Measurements from ENCODE around the gene TMCO4. TPM values are rescaled to one million over a fixed set of nuclear protein-coding genes. Genes with fewer than 3 reads are reported as not detected.
"Not testable (repeated sequence)": the region's sequence is repeated elsewhere in the genome, so short reads cannot be mapped to it uniquely, and the experiment has no call there.

TMCO4 gene
- total RNA-seq, 1 donor from 2014 or later: 7.3 TPM

DNA sequence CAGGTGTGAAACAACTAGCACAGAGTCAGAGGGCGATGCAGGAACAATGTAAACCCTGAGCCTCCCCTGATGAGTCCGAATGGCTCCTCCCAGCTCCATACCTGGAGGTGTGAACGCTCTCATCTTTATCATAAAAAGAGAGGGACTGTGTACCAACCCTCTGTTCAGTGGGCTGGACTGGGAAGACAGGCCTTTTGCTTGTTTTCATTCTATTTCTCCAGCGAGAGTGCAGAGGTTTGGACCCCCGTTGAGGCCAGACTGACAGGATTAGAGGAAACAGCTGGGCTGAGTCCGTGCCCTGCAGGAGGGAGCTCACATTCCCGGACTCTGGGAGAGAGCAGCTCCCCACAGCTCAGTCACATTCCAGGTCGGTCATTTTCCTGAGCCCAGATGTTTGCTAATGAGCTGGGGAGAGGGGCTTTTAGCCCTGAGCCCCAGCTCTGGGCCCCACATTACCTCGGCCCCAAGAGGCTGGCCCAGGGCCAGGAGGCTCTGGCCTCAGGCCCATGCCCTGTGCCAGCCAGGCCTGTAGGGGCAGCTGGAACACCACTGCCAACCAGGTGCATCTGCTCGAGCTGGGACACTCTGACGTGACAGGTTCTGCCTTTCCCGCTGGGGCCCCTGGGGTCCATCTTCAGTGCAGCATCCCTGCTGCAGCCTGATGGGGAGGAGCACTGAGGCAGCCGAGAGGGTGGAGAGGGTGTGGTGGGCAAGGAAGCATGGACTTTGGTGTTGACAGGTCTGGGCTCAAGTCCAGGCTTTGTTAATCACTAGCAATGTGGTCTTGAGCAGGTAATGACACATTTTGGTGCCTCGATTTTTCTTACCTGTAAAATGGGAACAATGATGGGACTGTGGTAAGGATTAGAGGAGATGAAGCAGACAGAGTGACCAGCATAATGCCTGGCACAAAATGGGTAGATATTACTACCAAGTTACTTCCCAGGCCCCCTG, 159.1 kb downstream of the TMCO4 start:
- DNase-seq (ENCODE audit: low read depth, low spot score): no peak

DNA sequence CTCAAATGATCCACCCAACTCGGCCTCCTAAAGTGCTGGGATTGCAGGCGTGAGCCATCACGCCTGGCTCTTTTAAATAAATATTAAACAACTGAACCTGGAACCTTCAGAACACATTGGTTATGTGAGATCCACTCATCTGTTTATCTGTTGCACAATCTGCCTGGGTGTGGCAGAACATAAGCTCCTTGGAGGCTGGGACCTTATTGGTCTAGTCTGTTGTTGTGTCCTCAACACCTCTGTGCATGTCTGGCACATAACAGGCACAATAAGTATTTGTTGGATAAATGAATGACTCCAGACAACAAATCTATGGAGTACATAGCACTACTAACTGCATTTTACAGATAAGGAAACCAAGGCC, 159.7 kb downstream of the TMCO4 start:
- DNase-seq (ENCODE audit: low read depth, low spot score): no peak

DNA sequence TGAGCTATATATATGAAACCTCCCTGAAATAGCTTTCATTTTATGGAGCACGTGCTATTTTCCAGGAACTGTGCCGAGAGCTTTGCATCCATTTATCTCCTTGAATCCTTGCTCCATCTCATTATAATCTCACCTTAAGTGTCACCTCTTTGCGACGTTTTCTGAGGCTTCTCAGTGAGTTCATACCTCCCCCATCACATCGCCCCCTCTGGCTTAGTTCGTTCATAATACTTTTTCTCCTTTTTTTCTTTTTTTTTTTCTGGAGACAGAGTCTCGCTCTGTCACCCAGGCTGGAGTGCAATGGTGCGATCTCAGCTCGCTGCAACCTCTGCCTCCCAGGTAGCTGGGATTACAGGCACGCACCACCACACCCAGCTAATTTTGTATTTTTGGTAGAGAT, 160.5 kb downstream of the TMCO4 start:
- not testable (repeated sequence) for DNase-seq (ENCODE audit: low read depth, low spot score)

DNA sequence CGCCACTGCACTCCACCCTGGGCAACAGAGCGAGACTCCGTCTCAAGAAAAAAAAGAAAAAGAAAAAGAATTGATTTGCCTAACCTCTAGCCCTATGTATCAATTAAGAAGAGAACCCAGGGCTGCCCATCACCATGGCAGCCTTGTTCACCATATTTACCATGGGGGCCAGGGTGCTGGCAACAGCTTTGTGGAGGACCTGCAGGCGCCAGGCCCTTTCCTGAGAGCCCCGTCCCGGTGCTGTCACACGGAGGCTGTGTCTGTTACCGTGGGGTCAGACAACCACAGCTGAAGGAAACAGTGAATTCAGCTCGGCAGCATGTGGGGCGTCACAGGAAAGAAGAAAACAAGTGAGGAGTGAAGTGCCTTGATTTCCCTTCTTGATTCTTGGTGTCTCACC, 162.1 kb downstream of the TMCO4 start:
- DNase-seq (ENCODE audit: low read depth, low spot score): no peak

GRCh38 chr1:19636749-19637148, 163.0 kb downstream of the TMCO4 start:
- not testable (repeated sequence) for DNase-seq (ENCODE audit: low read depth, low spot score)

GRCh38 chr1:19636065-19636464, 163.7 kb downstream of the TMCO4 start:
- DNase-seq (ENCODE audit: low read depth, low spot score): no peak

GRCh38 chr1:19635646-19636045, 164.1 kb downstream of the TMCO4 start:
- DNase-seq (ENCODE audit: low read depth, low spot score): no peak

GRCh38 chr1:19635064-19635463, 164.7 kb downstream of the TMCO4 start:
- not testable (repeated sequence) for DNase-seq (ENCODE audit: low read depth, low spot score)

- no peak for DNase-seq (ENCODE audit: low read depth, low spot score)
These were observed 166.6 kb downstream of the TMCO4 start for GRCh38 chr1:19633106-19633505.

Other genes with a start within 250 kb of the TMCO4 start
- 45.7 and 74.6 TPM in 2 replicates for gene NBL1, start 155.6 kb downstream of the TMCO4 start, total RNA-seq
- gene HTR6, start 135.0 kb downstream of the TMCO4 start, total RNA-seq: not detected in 2 replicates
- not detected in 2 replicates for gene RNF186, start 15.4 kb upstream of the TMCO4 start, total RNA-seq
- gene OTUD3, start 82.5 kb upstream of the TMCO4 start, total RNA-seq: 4.2 and 4.7 TPM in 2 replicates
- gene PLA2G2E, start 123.7 kb upstream of the TMCO4 start, total RNA-seq: not detected in 2 replicates
- gene PLA2G2A, start 179.7 kb upstream of the TMCO4 start, total RNA-seq: not detected in 2 replicates

Measured in pulmonary artery endothelial cell (primary cell).